Activated T-cell treated with anti-CD3 and anti-CD28 coated beads, Interleukin-2, amount 50 U/mL, for 72 hours (primary cell): ENCODE results near the gene CISTR. TPM values are rescaled to one million over a fixed set of nuclear protein-coding genes. Genes with fewer than 3 reads are reported as not detected.

Experiments
- ATAC-seq, 2 donors: fragments of 150-1000 bp; cut with Tn5 transposase; replicated peaks in 1 of 2; 2 replicates each; pipeline ENCODE4 v1.10.0; 2021; ENCODE audit warnings: moderate library complexity in 2 of 2, mild to moderate bottlenecking in 1 of 2
- DNase-seq, 2 donors: peaks; one replicate each; pipeline ENCODE4 v3.0.0; 2021 to 2022; ENCODE audit warnings: mixed read lengths in 1 of 2
- H3K27ac Mint-ChIP-seq: one replicate; pipeline ENCODE4 v1.8.0; 2022; ENCODE audit warnings: mild to moderate bottlenecking, moderate library complexity, mixed read lengths
- H3K27me3 Mint-ChIP-seq: one replicate; pipeline ENCODE4 v1.8.0; 2022; ENCODE audit warnings: low read depth, mixed read lengths
- H3K36me3 Mint-ChIP-seq, 2 donors: one replicate each; pipeline ENCODE4 v1.8.0; 2022; ENCODE audit warnings: mixed read lengths in 2 of 2, mild to moderate bottlenecking in 1 of 2; ENCODE audit not compliant: insufficient read depth in 2 of 2
- H3K4me1 Mint-ChIP-seq: one replicate; pipeline ENCODE4 v1.8.0; 2022; ENCODE audit warnings: low read depth, mixed read lengths
- H3K4me3 Mint-ChIP-seq, 2 donors: one replicate each; pipeline ENCODE4 v1.8.0; 2022; ENCODE audit warnings: mild to moderate bottlenecking in 2 of 2, mixed read lengths in 2 of 2, moderate library complexity in 2 of 2
- H3K9me3 Mint-ChIP-seq, 2 donors: one replicate each; pipeline ENCODE4 v1.8.0; 2022; ENCODE audit warnings: mixed read lengths in 2 of 2
- total RNA-seq, 2 donors: library from RNA; stranded (reverse); gene quantifications; one replicate each; pipeline ENCODE4 v1.2.3, GENCODE V29; 2022

The CISTR gene
- total RNA-seq, 2 donors from 2014 or later = not detected

GRCh38 chr12:53758081-53758729 lies 6.4 kb upstream of the CISTR start:
- Mint-ChIP-seq H3K36me3 (no peaks in the 10 kb centered on the region), H3K4me1 (peaks cover 20% of the 10 kb centered on the region), H3K9me3 (no peaks in the 10 kb centered on the region), H3K27ac (no peak overlapping the region), H3K27me3 (peaks cover 55% of the 10 kb centered on the region), H3K4me3 (no peak overlapping the region)
- DNase-seq = no peak
- ATAC-seq = no peak

GRCh38 chr12:53757101-53757770 lies 5.5 kb upstream of the CISTR start:
- Mint-ChIP-seq H3K4me3 (peak overlapping the region; percentile 53 to 60), H3K9me3 (no peaks in the 10 kb centered on the region), H3K27me3 (peaks cover 45% of the 10 kb centered on the region), H3K36me3 (no peaks in the 10 kb centered on the region), H3K4me1 (peaks cover 20% of the 10 kb centered on the region), H3K27ac (no peak overlapping the region)
- DNase-seq (peak; percentile 84 to 90), ATAC-seq (peak; percentile 84 to 91)

GRCh38 chr12:53756300-53757100 lies 4.7 kb upstream of the CISTR start:
- Mint-ChIP-seq H3K27me3 (peaks cover 44% of the 10 kb centered on the region), H3K4me1 (peaks cover 20% of the 10 kb centered on the region), H3K4me3 (peak overlapping the region; percentile 53 to 70), H3K9me3 (no peaks in the 10 kb centered on the region), H3K36me3 (no peaks in the 10 kb centered on the region), H3K27ac (no peak overlapping the region)
- ATAC-seq = no peak
- DNase-seq = no peak

GRCh38 chr12:53755893-53756292 lies 4.1 kb upstream of the CISTR start:
- Mint-ChIP-seq H3K36me3 (no peaks in the 10 kb centered on the region), H3K27me3 (peaks cover 38% of the 10 kb centered on the region), H3K27ac (no peak overlapping the region), H3K4me1 (peaks cover 20% of the 10 kb centered on the region), H3K4me3 (no peak overlapping the region), H3K9me3 (no peaks in the 10 kb centered on the region)
- ATAC-seq (no peak), DNase-seq (no peak)

GRCh38 chr12:53755451-53755891 lies 3.7 kb upstream of the CISTR start:
- no peak for ATAC-seq
- no peaks in the 10 kb centered on the region for H3K36me3 Mint-ChIP-seq
- no peak for DNase-seq
- H3K4me3 Mint-ChIP-seq = no peak overlapping the region
- H3K27ac Mint-ChIP-seq = no peak overlapping the region
- peaks cover 20% of the 10 kb centered on the region for H3K4me1 Mint-ChIP-seq
- peaks cover 37% of the 10 kb centered on the region for H3K27me3 Mint-ChIP-seq
- no peaks in the 10 kb centered on the region for H3K9me3 Mint-ChIP-seq

GRCh38 chr12:53754633-53755264 lies 3.0 kb upstream of the CISTR start:
- Mint-ChIP-seq H3K27ac (no peak overlapping the region), H3K36me3 (no peaks in the 10 kb centered on the region), H3K27me3 (peaks cover 31% of the 10 kb centered on the region), H3K4me1 (peaks cover 20% of the 10 kb centered on the region), H3K4me3 (no peak overlapping the region), H3K9me3 (no peaks in the 10 kb centered on the region)
- ATAC-seq (no peak), DNase-seq (no peak)

GRCh38 chr12:53754188-53754585 lies 2.4 kb upstream of the CISTR start:
- no peaks in the 10 kb centered on the region for H3K36me3 Mint-ChIP-seq
- H3K27me3 Mint-ChIP-seq = peaks cover 25% of the 10 kb centered on the region
- no peaks in the 10 kb centered on the region for H3K9me3 Mint-ChIP-seq
- H3K4me1 Mint-ChIP-seq = peaks cover 20% of the 10 kb centered on the region
- H3K27ac Mint-ChIP-seq = no peak overlapping the region
- no peak for ATAC-seq
- no peak for DNase-seq
- H3K4me3 Mint-ChIP-seq = no peak overlapping the region

GRCh38 chr12:53752621-53753020 lies 842 bp upstream of the CISTR start:
- peaks cover 20% of the 10 kb centered on the region for H3K4me1 Mint-ChIP-seq
- no peaks in the 10 kb centered on the region for H3K9me3 Mint-ChIP-seq
- DNase-seq (no peak), ATAC-seq (no peak)
- H3K27me3 Mint-ChIP-seq = peaks cover 10% of the 10 kb centered on the region
- no peak overlapping the region for H3K4me3 Mint-ChIP-seq
- no peaks in the 10 kb centered on the region for H3K36me3 Mint-ChIP-seq
- no peak overlapping the region for H3K27ac Mint-ChIP-seq

GRCh38 chr12:53752192-53752601 lies 418 bp upstream of the CISTR start:
- no peaks in the 10 kb centered on the region for H3K36me3 Mint-ChIP-seq
- H3K4me3 Mint-ChIP-seq = no peak overlapping the region
- no peak for ATAC-seq
- peaks cover 18% of the 10 kb centered on the region for H3K4me1 Mint-ChIP-seq
- H3K9me3 Mint-ChIP-seq = no peaks in the 10 kb centered on the region
- H3K27ac Mint-ChIP-seq = no peak overlapping the region
- peaks cover 10% of the 10 kb centered on the region for H3K27me3 Mint-ChIP-seq
- DNase-seq = no peak

- Mint-ChIP-seq H3K4me1 (peaks cover 15% of the 10 kb centered on the region), H3K27ac (no peak overlapping the region), H3K4me3 (no peak overlapping the region), H3K9me3 (no peaks in the 10 kb centered on the region), H3K36me3 (no peaks in the 10 kb centered on the region), H3K27me3 (peaks cover 8% of the 10 kb centered on the region)
- peak in 1 of 2 donors; percentile 8 for DNase-seq
- peak; percentile 25 to 37 for ATAC-seq
Measured at GRCh38 chr12:53750812-53751335, 905 bp downstream of the CISTR start.

- no peak overlapping the region for H3K27ac Mint-ChIP-seq
- DNase-seq = no peak
- H3K27me3 Mint-ChIP-seq = peaks cover 12% of the 10 kb centered on the region
- ATAC-seq = no peak
- no peaks in the 10 kb centered on the region for H3K9me3 Mint-ChIP-seq
- H3K4me3 Mint-ChIP-seq = no peak overlapping the region
- H3K4me1 Mint-ChIP-seq = peaks cover 11% of the 10 kb centered on the region
- H3K36me3 Mint-ChIP-seq = no peaks in the 10 kb centered on the region
Measured at GRCh38 chr12:53749986-53750811, 1.6 kb downstream of the CISTR start.
